HL-60 (cell line): ENCODE measurements around the gene TNIK.
A peak's percentile ranks its signal among the peaks of the same experiment; 100 is the strongest.

Experiments used
- DNase-seq, 2 experiments: peaks; one replicate each; pipeline ENCODE4 v3.0.0-alpha.2; 2010 to 2020; ENCODE audit warnings: low read depth in 1 of 2, low spot score in 1 of 2
- H3K27ac ChIP-seq: fragments of 250-450 bp; sonication (Bioruptor Pico); replicated peaks from 2 replicates; pipeline ENCODE4 v1.5.1; 2020; ENCODE audit warnings: mild to moderate bottlenecking, moderate library complexity
- H3K27me3 ChIP-seq: fragments of 250-450 bp; sonication (Bioruptor Pico); 2 replicates; pipeline ENCODE4 v1.5.1; 2021; ENCODE audit warnings: mild to moderate bottlenecking, moderate library complexity; ENCODE audit not compliant: insufficient read depth, poor library complexity, severe bottlenecking
- H3K4me3 ChIP-seq: replicated peaks from 2 replicates; pipeline ENCODE4 v1.5.1; 2011; ENCODE audit warnings: mild to moderate bottlenecking, control low read depth, low read length; ENCODE audit not compliant: insufficient read depth
- GABPA ChIP-seq: IDR thresholded peaks from 2 replicates; pipeline ENCODE4 v1.6.1; 2012; ENCODE audit warnings: low read depth
- POLR2AphosphoS5 ChIP-seq: IDR thresholded peaks from 2 replicates; pipeline ENCODE4 v1.6.1; 2012; ENCODE audit warnings: low read depth
- SPI1 ChIP-seq: IDR thresholded peaks from 2 replicates; pipeline ENCODE4 v1.6.1; 2012; ENCODE audit warnings: low read depth, mild to moderate bottlenecking, borderline replicate concordance
- TF ChIP-seq, protein P1 (sequence below): IDR thresholded peaks from one replicate; pipeline ENCODE4 v1.5.1; 2011; ENCODE audit warnings: low read length, control low read depth, inconsistent platforms; ENCODE audit not compliant: insufficient read depth
- TF ChIP-seq, protein P2 (sequence below): IDR thresholded peaks from 2 replicates; pipeline ENCODE4 v1.6.1; 2012; ENCODE audit warnings: low read depth; ENCODE audit not compliant: insufficient replicate concordance

The TNIK gene

DNA sequence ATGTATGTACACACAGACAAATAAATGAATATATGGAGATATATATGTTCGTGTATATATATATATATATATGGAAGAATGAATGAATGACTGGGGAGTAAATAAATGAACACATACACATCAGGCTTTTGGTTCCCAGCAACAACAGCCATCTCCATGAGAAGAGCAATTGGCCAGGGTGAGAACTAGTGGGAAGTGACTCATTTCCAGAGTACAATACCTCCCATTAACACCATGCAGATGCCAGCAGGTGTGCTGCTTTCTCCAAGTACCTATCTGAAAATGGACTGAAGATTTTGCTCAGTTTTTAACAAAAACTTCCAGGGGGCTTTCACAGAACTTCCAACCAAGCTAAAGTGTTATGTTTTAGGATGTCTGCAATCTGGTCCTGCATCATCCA, 253.9 kb downstream of the TNIK start:
- H3K27ac ChIP-seq = no peak overlapping the region
- DNase-seq = no peak
- H3K27me3 ChIP-seq = no peaks in the 10 kb centered on the region
- TF ChIP-seq GABPA (no peak), SPI1 (no peak)
- TF ChIP-seq, protein P1, sequence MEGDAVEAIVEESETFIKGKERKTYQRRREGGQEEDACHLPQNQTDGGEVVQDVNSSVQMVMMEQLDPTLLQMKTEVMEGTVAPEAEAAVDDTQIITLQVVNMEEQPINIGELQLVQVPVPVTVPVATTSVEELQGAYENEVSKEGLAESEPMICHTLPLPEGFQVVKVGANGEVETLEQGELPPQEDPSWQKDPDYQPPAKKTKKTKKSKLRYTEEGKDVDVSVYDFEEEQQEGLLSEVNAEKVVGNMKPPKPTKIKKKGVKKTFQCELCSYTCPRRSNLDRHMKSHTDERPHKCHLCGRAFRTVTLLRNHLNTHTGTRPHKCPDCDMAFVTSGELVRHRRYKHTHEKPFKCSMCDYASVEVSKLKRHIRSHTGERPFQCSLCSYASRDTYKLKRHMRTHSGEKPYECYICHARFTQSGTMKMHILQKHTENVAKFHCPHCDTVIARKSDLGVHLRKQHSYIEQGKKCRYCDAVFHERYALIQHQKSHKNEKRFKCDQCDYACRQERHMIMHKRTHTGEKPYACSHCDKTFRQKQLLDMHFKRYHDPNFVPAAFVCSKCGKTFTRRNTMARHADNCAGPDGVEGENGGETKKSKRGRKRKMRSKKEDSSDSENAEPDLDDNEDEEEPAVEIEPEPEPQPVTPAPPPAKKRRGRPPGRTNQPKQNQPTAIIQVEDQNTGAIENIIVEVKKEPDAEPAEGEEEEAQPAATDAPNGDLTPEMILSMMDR = no peak
- H3K4me3 ChIP-seq = no peak overlapping the region

DNA sequence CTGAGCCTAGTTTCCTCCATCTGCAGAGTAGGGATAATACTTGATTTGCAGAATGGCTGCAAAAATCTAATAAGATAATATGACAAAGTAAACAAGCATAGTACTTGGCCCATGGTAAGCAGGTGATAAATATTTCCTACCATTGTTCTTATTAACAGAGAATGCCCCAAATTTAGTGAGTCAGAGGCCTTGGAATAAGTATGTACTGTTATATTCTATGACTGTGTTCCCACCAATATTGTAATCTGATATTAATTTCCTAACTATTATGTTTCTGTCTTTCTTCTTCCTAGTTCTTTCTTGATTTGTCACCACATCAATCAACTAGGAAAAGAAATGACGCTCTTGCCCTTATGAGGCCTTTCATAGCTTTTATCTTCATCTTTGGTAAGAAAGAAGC, 255.3 kb downstream of the TNIK start:
- no peak overlapping the region for H3K4me3 ChIP-seq
- DNase-seq = no peak
- H3K27me3 ChIP-seq = no peaks in the 10 kb centered on the region
- no peak overlapping the region for H3K27ac ChIP-seq
- TF ChIP-seq SPI1 = no peak
- TF ChIP-seq, protein P1 = no peak
- TF ChIP-seq GABPA = no peak
- TF ChIP-seq, protein P2, sequence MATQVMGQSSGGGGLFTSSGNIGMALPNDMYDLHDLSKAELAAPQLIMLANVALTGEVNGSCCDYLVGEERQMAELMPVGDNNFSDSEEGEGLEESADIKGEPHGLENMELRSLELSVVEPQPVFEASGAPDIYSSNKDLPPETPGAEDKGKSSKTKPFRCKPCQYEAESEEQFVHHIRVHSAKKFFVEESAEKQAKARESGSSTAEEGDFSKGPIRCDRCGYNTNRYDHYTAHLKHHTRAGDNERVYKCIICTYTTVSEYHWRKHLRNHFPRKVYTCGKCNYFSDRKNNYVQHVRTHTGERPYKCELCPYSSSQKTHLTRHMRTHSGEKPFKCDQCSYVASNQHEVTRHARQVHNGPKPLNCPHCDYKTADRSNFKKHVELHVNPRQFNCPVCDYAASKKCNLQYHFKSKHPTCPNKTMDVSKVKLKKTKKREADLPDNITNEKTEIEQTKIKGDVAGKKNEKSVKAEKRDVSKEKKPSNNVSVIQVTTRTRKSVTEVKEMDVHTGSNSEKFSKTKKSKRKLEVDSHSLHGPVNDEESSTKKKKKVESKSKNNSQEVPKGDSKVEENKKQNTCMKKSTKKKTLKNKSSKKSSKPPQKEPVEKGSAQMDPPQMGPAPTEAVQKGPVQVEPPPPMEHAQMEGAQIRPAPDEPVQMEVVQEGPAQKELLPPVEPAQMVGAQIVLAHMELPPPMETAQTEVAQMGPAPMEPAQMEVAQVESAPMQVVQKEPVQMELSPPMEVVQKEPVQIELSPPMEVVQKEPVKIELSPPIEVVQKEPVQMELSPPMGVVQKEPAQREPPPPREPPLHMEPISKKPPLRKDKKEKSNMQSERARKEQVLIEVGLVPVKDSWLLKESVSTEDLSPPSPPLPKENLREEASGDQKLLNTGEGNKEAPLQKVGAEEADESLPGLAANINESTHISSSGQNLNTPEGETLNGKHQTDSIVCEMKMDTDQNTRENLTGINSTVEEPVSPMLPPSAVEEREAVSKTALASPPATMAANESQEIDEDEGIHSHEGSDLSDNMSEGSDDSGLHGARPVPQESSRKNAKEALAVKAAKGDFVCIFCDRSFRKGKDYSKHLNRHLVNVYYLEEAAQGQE = no peak
- no peak for TF ChIP-seq POLR2AphosphoS5

DNA sequence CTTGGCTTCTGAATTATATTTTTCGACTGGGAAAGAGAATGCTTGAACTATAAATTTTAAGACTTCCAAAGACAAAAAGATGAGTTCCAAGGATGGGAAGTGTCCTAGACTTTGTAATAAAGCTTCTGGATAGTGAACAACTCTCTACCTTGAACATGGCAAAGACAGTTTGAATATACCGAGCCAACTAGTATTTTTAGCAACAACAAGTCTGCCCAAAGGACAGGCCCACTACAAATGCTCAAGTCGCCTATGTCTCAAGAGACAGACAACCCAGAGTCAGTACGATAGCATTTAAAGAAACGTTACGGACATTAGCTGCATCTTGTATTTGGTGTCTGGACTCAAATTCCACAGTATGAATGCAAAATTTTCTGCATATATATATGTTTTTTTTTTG, 258.4 kb downstream of the TNIK start:
- H3K27me3 ChIP-seq = no peaks in the 10 kb centered on the region
- no peak for DNase-seq
- TF ChIP-seq, protein P2 = no peak
- TF ChIP-seq GABPA (no peak), POLR2AphosphoS5 (no peak), SPI1 (no peak)
- TF ChIP-seq, protein P1 = no peak
- no peak overlapping the region for H3K4me3 ChIP-seq
- 0 out of 2 replicates have a peak overlapping the region, but pooled peaks have one; percentile 46 for H3K27ac ChIP-seq

DNA sequence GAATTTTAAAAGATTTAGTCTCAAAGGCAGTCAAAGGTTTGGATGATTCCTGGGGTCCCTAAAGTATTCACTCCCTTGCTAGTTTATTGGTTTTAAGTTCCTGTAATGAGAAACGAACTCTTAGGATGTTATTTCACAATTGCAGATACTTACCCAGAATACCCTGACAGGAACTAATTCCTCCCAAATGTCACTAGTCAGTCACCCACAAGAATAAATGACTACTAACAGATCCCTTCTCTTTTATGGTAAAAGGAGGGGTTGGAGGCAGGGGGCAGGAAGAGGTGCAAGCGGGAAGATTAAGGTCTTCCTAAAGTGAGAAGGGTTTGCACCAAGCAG, 259.5 kb downstream of the TNIK start:
- peak overlapping the region; percentile 46 for H3K27ac ChIP-seq
- TF ChIP-seq GABPA = no peak
- TF ChIP-seq, protein P1 = no peak
- TF ChIP-seq, protein P2 = no peak
- TF ChIP-seq POLR2AphosphoS5 = no peak
- no peak for TF ChIP-seq SPI1

More for the DNA sequence above, 259.5 kb downstream of the TNIK start:
- peak; percentile 16 to 30 for DNase-seq
- Histone ChIP-seq H3K27me3 (no peaks in the 10 kb centered on the region), H3K4me3 (no peak overlapping the region)
